Omental fat pad (tissue), 4 donors: ENCODE results near the gene HDAC9. TPM values are rescaled to one million over a fixed set of nuclear protein-coding genes. Genes with fewer than 3 reads are reported as not detected.
"Not testable (repeated sequence)": the region's sequence is repeated elsewhere in the genome, so short reads cannot be mapped to it uniquely, and the experiment has no call there.

Experiments
- ATAC-seq: fragments of 150-250 bp; one replicate; pipeline ENCODE4 v1.9.1; 2016; ENCODE audit warnings: mild to moderate bottlenecking, moderate library complexity; ENCODE audit not compliant: low FRiP score
- DNase-seq: peaks from one replicate; pipeline ENCODE4 v3.0.0-alpha.2; 2019; ENCODE audit warnings: low spot score
- CTCF ChIP-seq, 3 donors: fragments of 450-650 bp; IDR thresholded peaks; one replicate each; pipeline ENCODE4 v1.5.1; 2016 to 2017; ENCODE audit warnings: antibody characterized with exemption in 3 of 3, mild to moderate bottlenecking in 3 of 3, moderate library complexity in 2 of 3
- total RNA-seq, 4 donors: library from RNA; depleted of rRNA; stranded (reverse); fragments of >200 nt; gene quantifications; one replicate each; pipeline ENCODE4 v1.1.0, GENCODE V29; 2016

HDAC9 gene
- total RNA-seq, 4 donors from 2014 or later = 15.6 to 51.5 (median 24.1) TPM

- no peak for ATAC-seq
- no peak for TF ChIP-seq CTCF (IDR thresholded peaks at IDR 0.05)
- no peak for DNase-seq
Observed at GRCh38 chr7:18975689-18976280, 480.2 kb downstream of the HDAC9 start.

GRCh38 chr7:18976715-18977471, 481.3 kb downstream of the HDAC9 start:
- ATAC-seq = no peak
- TF ChIP-seq CTCF (IDR thresholded peaks at IDR 0.05) = no peak
- DNase-seq = no peak

GRCh38 chr7:18978108-18978495, 482.6 kb downstream of the HDAC9 start:
- DNase-seq (no peak), ATAC-seq (peak; percentile 87)
- no peak for TF ChIP-seq CTCF (IDR thresholded peaks at IDR 0.05)

GRCh38 chr7:18990700-18991099, 495.2 kb downstream of the HDAC9 start:
- DNase-seq, ATAC-seq: not testable (repeated sequence)

- no peak for TF ChIP-seq CTCF (IDR thresholded peaks at IDR 0.05)
- DNase-seq = no peak
Observed at GRCh38 chr7:18993933-18994668, 498.6 kb downstream of the HDAC9 start.

DNA sequence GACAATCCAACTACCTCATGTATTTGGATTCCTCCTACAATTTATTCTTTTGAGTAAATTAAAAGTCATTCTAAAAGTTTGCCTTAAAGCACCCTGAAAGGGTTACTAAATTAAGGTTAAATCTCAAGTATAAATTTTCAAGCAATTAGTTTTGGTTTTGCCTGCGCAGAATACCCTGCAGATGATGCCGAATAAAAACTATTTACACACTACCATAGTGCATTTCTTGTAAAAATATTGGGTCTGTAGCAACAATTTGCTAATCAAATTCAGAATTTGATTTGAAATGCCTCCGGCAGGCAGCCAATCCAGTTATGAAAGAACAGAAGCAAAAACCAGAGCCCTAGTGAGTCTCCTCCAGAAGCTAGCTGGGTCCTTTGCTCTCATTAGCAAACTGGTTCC, 499.7 kb downstream of the HDAC9 start:
- TF ChIP-seq CTCF (IDR thresholded peaks at IDR 0.05) = no peak
- no peak for DNase-seq
- ATAC-seq = no peak

More at GRCh38 chr7:18993933-18994668, 498.6 kb downstream of the HDAC9 start:
- ATAC-seq = no peak

GRCh38 chr7:18995811-18996426, 500.4 kb downstream of the HDAC9 start:
- no peak for TF ChIP-seq CTCF (IDR thresholded peaks at IDR 0.05)
- DNase-seq (no peak), ATAC-seq (no peak)
